ENCODE results near the gene PHACTR2.
"Not testable (repeated sequence)": the region's sequence is repeated elsewhere in the genome, so short reads cannot be mapped to it uniquely, and the experiment has no call there.

Gene PHACTR2

DNA sequence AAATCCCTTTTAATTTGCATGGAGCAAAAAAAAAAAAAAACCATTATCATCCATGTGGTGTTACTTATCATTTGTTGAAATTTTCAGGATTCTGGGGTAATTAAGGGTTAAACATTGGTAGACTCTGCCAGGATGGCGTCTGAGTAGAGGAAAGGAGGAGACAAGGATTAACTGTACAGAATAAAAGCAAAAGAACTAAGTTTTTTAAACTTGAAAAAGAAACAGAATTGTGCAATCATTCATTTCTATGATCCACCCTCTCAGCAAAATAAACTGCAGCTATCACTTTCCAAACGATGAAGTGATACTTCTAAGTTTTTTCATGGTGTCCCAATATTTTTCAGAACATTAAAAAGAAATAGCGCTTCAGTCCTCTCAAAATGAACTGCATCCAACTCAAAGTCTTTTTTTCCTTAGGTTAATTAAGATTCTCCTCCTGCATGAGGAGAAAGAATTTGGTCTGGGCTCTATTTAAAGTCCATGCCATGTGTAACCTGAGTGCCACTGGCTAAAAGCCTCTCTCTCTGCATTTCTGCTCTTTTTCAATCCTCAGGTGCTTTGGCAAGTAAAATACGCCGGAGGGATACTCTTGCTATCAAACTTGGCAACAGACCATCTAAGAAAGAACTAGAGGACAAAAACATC, 95.9 kb downstream of the PHACTR2 start:
- no peak for DNase-seq

DNA sequence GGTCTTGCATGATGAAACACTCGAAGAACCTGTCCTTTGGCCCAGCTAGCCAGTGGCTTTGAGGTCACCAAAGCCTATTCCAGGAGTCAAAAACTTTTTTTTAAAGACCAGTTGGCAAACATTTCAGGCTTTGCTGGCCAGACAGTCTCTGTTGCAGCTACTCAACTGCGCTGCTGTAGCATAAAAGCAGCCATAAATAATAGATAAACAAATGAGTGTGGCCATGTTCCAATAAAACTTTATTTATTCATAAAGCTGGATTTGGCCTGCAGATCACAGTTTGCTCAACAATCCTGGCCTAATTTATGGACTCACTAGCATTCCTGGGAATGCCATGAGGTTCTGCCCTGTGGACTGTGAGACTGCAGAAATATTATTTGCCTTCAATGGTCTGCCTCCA, 96.6 kb downstream of the PHACTR2 start:
- DNase-seq: no peak

DNA sequence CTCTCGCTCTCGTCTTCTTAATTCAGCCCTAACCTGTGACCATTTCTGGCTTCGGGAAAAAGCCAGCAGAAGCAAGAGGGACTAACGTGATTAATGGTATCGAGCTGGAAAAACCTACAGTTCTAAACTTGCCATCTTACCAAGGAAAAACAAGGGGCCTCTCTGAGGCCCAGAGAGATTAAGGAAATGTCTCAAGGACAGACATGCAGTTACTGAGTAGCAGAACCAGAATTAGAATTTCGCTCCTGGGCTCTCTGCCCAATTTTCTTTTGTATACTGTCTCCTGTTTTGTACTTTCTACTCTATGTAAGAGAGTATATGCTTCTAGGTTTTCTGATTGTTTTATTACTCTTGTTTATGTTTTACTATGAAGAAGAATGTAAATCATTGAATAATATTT, 97.6 kb downstream of the PHACTR2 start:
- no peak for DNase-seq

DNA sequence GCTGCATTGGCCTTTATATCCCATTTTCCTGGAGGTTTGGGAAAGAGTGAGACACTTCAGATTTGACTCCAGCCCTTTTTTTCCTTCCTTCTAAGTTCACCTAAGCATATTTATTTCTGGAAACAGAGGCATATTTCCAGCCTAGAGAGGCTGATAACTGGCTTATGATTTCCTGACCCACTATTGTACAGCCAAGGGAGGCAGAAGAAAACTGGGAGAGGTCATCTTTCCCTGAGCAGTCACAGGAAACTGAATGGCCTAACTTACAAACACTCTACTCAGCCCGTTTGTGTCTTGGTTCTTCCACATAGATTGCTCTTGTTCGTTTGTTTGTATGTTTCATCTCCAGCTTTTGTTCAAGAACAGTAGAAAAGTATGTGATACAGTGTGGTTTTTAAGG, 101.2 kb downstream of the PHACTR2 start:
- no peak for DNase-seq

DNA sequence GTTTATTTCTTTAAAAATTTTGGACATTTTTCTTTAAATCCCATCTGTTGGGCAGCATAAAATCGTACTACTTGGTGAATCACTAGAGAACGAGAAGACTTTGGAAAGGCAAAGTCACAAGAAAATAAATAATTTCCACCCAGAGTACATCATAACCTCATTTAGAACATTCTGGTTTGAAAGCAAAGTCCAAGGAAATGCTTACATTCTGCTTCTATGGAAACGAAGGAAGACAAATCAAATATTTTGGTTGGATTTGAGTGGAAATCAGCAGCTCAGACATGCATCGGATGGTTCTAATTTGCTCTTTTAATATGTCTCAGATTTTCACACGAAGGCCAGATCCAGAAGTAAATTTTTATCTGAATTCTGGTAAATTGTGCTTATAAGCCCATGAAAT, 104.7 kb downstream of the PHACTR2 start:
- DNase-seq: peak; percentile 11

DNA sequence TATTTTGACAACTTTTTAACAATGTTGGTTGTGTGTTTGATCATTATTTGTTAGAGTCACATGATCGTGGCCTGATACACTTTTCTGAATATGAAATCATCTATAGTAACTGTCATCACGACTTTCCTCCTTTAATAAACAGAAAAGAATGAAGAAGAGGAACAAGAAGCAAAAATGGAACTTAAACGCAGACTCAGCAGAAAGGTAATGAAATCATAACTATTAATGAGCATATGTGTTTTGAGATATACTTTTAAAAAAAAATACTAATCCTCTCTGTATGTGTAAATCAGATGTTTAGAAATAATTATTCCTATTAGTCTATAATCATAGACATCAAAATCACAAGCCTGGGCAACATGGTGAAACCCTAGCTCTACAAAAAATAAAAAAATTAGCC, 105.3 kb downstream of the PHACTR2 start:
- DNase-seq: no peak

DNA sequence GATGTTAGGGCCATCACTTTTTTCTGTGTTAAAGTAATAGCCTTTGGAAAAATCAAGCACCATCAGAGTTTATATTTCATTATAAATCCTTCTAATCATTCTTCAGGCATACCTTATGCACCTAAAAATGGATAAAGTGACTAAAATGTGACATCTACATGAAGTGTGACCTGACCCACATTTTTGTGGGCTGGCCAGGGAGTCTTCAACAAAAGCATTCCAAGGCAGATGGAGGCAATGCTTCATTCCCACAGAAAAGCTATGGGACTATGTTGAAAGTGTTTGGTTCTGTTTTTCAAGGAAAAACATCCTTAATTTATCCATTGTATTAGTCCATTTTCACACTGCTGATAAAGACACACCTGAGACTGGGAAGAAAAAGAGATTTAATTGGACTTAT, 106.6 kb downstream of the PHACTR2 start:
- DNase-seq: no peak

DNA sequence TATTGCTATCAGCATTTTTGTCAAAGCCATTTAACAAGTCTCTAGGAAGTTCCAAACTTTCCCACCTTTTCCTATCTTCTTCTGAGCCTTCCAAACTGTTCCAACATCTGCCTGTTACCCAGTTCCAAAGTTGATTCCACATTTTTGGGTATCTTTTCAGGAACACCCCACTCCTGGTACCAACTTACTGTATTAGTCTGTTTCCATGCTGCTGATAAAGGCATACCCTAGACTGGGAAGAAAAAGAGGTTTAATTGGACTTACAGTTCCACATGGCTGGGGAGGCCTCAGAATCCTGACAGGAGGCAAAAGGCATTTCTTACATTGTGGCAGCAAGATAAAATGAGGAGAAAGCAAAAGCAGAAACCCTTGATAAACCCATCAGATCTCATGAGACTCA, 108.6 kb downstream of the PHACTR2 start:
- not testable (repeated sequence) for DNase-seq

DNA sequence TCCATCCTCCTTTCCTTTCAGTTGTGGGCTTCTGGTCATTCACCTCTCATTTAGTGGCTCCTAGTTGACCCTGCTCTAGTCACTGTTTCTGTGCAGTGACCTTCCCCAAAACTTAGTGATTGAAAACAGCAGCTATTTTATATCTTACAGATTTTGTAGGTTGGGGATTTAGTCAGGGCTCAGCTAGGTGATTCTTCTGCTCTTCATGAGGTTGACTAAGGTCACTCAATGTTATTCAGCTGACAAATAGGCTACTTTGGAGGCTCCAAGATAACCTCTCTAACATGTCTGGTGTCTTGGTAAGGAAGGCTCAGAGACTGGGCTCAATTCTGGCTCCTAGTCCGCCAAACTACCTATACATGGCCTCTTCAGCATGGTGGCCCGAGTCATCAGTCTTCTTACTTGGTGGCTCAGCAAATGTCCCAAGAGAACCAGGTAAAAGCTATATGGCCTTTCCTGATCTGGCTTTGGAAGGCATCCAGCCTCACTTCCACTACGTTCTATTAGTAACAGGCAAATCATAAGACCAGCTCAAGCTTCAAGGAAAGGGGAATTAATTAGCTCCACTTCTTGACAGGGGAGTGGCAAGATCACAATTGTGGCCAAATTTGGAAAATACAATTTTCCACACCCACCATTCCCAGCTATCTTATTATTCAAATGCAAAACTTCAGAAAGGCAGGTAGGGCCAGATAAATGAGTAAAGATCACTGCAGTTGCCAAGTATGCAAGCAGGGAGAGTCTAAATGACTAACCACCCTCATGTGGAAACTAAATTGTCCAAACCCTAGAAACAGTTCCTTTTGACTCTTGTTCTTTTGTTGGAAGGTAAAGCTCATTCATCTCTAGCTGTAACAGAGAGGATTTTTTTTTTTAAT, 114.9 kb downstream of the PHACTR2 start:
- no peak for DNase-seq

DNA sequence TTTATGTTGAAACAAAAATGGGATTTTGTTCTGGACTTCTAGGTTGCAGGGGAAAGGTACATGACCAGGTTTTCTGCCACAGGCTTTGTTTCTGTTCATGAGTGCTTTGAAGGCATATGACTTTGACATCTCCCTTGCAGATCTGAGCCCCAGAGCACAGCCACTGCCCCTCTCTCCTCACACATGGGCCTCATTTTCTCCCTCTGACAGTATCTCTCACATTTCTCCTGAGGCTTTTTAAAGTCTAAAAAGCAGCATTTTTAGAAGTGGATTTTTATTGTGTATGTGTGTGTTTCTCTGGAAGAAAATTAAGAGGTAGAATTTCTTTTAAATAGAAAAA, 115.5 kb downstream of the PHACTR2 start:
- no peak for DNase-seq

DNA sequence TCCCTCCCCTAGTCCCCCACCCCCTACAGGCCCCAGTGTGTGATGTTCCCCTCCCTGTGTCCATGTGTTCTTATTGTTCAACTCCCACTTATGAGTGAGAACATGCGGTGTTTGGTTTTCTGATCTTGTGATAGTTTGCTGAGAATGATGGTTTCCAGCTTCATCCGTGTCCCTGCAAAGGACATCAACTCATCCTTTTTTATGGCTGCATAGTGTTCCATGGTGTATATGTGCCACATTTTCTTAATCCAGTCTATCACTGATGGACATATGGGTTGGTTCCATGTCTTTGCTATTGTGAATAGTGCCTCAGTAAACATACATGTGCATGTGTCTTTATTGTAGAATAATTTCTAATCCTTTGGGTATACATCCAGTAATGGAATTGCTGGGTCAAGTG, 118.8 kb downstream of the PHACTR2 start:
- not testable (repeated sequence) for DNase-seq

DNA sequence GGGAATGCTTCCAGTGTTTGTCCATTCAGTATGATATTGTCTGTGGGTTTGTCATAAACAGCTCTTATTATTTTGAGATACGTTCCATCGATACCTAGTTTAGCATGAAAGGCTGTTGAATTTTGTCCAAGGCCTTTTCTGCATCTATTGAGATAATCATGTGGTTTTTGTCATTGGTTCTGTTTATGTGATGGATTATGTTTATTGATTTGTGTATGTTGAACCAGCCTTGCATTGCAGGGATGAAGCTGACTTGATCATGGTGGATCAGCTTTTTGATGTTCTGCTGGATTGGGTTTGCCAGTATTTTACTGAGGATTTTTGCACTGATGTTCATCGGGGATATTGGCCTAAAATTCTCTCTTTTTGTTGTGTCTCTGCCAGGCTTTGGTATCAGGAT, 120.7 kb downstream of the PHACTR2 start:
- DNase-seq: not testable (repeated sequence)

DNA sequence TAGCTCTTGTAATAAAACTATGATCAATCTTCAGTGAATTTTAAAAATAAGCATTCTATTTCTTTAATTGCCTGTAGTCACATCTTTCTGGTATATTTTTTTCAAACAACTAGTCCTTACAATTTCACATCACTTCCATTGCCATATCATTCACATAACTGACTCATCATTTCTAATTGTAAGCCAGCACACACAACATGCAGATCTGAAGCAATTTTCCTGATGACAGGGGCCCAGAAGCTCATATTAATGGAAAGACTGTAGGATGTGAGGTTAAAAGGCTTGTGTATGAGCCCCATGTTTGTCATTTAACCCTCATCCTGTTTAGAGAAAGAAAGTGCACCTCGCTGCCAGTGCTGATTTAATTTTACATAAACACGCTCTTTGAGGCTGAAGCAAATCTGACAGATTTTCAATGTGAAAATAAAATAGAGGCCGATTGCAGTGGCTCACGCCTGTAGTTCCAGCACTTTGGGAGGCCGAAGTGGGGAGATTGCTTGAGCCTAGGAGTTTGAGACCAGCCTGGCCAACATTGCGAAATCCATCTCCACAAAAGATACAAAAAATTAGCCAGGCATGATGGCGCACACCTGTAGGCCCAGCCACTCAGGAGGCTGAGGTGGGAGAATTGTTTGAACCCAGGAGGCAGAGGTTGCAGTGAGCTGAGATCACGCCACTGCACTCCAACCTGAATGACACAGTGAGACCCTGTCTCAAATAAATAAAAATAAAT, 125.2 kb downstream of the PHACTR2 start:
- peak; percentile 22 for DNase-seq

DNA sequence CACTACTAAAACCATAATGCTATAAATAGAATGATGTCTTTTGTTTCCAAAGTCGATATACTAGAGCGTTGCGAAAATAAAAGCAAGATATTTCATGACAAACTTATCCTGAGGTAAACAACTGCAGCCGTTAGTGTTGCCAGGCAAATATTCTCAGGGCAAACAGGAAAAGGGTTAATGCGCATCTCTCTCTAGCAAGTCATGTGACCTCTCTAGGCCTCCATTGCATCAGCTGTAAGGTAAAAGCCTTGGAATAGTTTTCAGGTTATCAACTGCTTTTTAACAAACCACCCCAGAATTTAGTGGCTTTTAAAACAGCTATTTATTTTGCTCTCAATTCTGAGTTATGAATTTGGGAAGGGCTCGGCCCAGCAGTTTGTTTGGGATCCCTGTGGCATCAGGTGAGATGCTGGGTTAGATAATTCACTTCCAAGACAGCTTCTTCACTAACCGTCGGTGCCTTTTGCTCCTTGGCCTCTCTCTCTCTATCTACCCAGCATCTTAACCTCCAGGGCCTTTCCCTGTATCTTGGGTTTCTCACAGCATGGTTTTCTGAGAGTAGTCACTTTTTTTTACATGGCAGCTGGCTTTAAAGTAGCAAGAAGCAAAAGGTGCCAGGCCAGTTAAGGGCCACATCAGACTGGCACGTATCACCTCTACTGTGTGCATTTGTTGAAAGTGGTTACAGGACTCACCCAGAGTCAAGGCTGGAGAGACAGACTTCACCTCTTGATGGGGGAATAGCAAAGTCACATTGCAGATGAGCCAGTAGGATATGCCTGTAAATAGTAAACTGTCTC, 126.2 kb downstream of the PHACTR2 start:
- no peak for DNase-seq

DNA sequence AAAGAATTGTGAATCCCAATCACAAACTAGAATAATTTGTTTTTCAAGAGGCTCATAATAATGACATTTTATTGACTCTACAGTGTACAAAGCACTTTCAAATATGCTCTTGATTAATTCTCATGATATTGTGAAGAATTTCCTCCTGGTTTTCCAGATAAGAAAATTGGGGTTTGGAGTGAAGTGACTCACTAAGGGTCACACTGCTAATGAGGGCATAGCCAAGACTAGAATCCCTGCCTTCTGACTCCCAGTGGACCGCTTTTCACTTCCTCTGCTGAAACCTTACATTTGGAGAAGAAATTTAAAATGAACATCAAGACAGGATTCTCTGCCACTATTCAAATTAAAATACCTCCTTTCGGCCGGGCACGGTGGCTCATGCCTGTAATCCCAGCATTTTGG, 127.1 kb downstream of the PHACTR2 start:
- no peak for DNase-seq

DNA sequence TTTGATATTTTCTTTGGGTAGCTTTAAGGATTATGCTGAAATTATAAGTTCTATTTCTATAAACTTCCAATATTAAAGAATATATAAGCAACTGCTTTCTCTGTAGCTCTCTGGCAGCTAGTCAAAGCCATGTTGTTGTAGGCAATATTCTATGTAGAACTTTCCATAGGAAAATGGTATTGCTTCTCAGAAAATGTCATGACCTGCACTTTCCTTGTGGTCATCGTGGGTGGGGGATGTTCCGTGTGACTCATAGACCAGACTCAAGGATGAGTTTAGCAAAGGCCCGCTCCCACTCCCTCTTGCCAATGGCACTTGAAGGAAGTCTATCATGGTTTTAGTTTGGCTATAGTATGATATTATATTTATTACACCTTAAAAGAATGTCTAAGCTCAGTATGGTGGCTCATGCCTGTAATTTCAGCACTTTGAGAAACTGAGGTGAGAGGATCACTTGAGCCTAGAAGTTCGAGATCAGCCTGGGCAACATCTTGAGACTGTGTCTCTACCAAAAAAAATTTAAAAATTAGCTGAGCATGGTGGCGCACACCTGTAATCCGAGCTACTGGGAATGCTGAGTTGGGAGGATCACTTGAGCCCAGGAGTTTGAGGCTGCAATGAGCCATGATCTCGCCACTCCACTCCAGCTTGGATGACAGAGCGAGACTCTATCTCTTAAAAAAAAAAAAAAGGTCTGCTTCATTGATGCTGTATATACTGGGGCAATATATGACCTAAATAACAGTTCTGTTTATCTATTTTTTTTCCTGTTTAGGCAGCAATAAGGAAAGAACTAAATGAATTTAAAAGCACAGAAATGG, 128.7 kb downstream of the PHACTR2 start:
- DNase-seq: peak; percentile 61

DNA sequence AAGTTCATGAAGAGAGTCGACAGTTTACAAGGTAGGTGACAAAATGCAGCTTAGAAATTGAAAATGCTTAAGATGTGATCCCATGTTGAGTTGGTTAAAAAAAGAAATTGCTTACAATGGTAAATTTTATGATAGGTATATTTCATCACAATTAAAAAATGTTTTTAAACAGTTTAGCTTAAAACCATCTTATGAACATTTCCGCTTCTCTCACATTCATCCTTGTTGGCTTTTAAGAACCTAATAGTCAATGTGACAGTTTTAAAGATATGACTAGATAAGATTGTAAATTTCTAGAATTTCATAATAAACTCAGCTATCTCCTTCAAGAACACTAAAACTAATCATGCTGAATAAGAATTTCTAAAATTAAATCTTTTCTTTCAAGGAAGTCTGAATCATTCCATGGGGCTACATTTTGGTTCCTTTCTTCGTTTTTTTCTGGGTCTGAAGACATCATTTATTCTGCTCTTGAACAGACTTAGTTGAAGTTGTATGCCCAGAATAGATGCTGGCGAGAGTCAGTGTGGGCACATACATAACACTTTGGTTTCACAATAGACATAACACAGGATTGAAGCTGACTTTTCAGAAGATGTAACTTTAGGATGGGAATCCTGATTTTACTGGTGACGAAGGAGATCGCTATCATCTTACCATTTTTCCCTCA, 129.5 kb downstream of the PHACTR2 start:
- no peak for DNase-seq

DNA sequence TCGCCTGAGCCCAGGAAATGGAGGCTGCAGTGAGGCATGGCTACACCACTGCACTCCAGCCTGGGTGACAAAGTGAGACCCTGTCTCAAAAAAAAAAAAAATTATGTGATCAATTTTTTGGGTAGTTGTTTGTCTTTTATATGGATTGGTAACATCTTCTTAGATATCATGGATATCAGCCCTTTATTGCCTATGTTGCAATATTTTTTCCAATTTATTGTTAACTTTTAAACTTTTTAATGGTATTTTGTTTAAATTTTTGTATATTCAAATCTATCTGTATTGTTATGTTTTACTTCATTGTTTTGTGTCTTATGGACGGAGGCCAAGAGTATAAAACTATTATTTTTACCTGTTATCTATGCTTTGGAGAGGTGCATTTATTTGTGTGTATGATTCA, 133.0 kb downstream of the PHACTR2 start:
- DNase-seq: no peak

DNA sequence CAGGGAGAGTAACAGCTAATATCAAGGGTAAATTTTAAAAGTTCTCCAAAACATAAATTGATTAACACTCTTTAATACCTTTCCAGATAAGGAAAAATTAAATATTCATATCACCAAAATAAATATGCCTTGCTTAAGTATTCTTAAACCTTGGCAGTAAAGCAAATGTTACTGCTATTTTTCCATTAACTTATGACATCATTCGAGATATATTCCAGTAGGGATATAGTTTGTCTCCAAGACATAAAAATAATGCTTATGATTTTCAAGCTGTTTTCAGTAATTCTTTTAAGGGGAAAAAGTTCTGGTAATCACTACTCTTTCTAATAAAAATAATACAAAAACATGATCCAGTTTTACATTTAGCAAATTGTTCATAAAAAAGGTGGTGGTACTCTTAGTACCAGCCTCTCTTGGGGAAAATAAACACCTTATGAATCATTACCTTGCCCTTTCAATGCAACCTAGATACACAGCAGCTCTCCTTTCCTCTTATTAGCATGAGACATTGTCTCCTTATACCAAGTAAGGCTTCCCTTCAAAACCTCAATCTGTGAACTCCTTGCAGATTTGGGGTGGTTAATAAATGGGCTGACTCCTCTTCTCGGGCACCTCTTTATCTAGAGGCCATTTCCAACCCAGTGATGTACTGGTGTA, 133.9 kb downstream of the PHACTR2 start:
- DNase-seq: peak; percentile 8

DNA sequence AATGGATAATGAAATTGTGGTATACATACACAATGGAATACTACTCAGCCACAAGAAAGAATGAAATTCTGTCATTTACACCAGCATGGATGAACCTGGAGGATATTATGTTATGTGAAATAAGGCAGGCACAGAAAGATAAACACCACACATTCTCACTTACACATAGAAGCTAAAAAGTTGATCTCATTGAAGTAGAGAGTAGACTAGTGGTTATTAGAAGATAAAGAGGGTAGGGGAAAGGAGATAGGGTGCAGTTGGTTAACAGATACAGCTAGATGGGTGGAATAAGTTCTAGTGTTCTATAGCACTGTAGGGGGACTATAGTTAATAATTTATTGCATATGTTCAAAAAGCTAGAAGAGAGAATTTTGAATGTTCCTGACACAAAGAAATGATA, 139.9 kb downstream of the PHACTR2 start:
- no peak for DNase-seq

DNA sequence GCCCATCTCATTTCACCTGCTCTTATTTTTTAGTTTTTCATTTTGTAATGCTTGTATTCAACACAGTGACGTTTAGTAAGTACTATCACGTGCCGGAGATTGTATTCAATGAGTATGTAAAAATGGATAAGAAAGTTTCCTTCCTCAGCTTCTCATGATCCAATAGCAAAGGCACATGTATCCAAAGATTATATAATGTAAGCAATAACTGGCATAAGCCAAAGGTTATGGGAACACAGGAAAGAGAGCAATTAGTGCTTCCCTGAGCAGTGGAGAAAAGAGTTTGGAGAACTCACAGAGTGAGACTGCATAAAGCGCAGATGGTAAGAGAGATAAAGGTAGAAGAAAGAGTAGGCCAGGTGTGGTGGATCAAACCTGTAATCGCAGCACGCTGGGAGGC, 143.6 kb downstream of the PHACTR2 start:
- no peak for DNase-seq

Measured in fibroblast of skin of right quadriceps (primary cell).